HL-60 (cell line): Measurements from ENCODE around the gene GGACT.

ENCODE experiments used
- CTCF ChIP-seq: IDR thresholded peaks from one replicate; pipeline ENCODE4 v1.5.1; 2011; ENCODE audit warnings: low read length, control low read depth, inconsistent platforms; ENCODE audit not compliant: insufficient read depth
- POLR2AphosphoS5 ChIP-seq: IDR thresholded peaks from 2 replicates; pipeline ENCODE4 v1.6.1; 2012; ENCODE audit warnings: low read depth
- REST ChIP-seq: IDR thresholded peaks from 2 replicates; pipeline ENCODE4 v1.6.1; 2012; ENCODE audit warnings: low read depth; ENCODE audit not compliant: insufficient replicate concordance

- TF ChIP-seq CTCF (no peak), POLR2AphosphoS5 (no peak), REST (no peak)
Measured at GRCh38 chr13:100559886-100560285, 28.7 kb downstream of the GGACT start.
